GM15510 (cell line): ENCODE data around the gene MASP2.

Source experiments
- POLR2A ChIP-seq: IDR thresholded peaks from 3 replicates; pipeline ENCODE4 v1.6.1; 2011; ENCODE audit warnings: borderline replicate concordance; ENCODE audit not compliant: insufficient read length; ENCODE audit errors: extremely low read depth

Gene MASP2

GRCh38 chr1:11059968-11060830 lies 13.2 kb upstream of the MASP2 start, which contains the start of gene SRM:
Gene SRM, minus strand, starts transcription at chr1:11060018. Its CDS starts 75 bp downstream, at chr1:11059943.
- TF ChIP-seq POLR2A = peak; percentile 55

DNA sequence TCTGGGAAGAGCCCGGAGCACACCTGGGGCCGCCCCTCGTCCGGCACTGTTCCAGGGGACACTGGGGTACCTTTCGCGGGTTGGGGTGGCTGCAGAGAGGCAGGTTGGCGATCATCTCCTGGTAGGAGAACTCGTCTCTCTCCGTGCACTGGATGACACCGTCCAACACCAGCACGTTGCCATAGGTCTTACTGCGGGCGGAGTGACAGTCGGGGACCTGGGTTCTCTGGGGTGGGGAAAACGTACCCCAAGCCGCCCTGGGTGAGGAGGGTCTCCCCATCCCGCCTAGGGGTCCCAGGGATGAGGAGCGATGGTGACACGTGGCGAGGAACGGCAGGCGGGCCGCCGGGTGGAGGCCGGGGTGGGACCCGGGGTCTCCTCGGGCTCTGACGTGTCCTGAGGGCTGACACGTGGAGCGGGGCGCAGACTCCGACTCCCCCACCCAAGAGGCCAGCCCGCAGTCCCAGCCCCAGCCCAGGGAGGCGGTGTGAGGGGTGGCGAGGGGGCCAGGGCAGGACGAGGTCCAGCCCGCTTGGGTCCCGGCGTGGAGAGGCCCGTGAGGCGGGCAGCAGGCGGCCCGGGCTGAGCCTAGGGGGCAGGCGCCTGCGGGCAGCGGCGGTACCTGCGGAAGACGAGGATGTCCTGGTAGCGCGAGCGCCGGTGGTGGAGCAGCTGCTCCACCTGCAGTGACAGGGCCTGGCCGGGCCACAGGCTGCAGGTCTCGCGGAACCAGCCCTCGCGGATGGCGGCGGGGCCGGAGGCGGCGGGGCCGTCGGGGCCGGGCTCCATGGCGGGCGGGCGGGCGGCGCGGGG lies 12.3 kb upstream of the MASP2 start:
- TF ChIP-seq POLR2A = no peak

GRCh38 chr1:11058595-11059154 lies 11.6 kb upstream of the MASP2 start:
- TF ChIP-seq POLR2A = no peak

DNA sequence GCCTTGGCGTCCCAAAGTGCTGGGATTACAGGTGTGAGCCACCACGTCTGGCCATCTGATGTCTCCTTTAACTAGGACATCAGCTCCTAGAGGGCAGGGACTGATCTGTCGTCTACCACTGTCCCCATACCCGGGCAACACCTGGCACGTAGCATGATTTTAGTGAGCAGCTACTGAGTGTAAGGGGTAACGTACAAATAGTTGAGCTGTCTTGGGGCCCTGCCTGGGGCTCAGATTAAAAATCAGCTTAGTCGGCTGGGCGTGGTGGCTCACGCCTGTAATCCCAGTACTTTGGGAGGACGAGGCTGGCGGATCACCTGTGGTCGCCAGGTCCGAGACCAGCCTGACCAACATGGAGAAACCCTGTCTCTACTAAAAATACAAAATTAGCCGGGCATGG lies 11.0 kb upstream of the MASP2 start:
- TF ChIP-seq POLR2A = no peak

DNA sequence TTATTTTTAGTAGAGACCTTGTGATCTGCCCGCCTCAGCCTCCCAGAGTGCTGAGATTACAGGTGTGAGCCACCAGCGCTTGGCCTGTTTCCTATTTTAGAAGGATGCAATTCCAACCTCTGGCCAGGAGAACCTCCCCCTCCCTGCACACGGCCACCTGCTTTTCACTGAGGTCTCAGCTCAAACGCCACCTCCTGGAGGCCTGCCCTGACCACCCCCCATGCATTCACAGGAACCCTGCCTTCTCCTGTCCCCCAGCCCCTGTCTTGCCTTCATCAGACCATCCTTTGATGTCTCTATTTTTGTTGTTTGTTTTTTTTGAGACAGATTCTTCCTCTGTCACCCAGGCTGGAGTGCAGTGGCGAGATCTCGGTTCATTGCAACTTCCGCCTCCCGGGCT lies 10.4 kb upstream of the MASP2 start:
- TF ChIP-seq POLR2A = no peak

GRCh38 chr1:11056504-11056903 lies 9.5 kb upstream of the MASP2 start:
- no peak for TF ChIP-seq POLR2A

GRCh38 chr1:11055676-11056075 lies 8.6 kb upstream of the MASP2 start:
- no peak for TF ChIP-seq POLR2A

DNA sequence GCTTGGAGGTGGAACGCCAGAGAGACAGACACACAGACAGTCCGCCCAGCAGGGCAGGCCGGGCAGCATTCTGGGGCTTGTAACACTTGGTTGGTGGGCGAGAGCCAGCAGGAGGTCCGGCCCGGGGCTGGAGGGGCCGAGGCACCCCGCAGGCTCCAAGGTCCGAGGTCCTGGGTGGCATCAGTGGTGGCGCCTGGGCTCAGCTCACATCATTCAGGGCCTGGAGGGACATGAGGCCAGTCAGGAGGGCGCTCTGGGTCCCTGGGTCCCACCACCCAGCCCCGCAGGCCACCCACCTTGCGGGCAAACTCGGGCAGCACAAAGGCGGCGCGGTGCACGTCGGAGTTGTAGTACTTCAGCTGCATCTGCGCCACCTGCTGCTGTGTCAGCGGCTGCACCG lies 7.6 kb upstream of the MASP2 start:
- no peak for TF ChIP-seq POLR2A

DNA sequence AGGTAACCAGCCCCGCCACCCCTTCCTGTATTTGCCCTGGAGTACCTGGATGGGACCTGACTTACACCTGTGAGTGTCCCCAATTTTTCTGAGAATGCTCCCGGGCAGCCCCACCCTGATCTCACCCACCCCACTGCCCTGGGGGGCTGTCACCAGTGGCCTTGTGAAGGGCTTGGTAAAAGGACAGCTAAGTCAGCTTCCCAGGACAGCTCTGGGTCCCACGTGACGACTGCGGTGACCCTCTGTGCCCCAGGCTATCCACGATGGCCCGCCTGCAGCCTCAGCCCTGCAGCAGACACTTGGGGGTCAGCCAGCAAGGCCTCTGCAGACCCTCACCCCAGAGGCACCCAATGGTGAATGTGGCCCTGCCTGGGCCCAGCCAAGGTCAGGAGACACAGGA lies 7.1 kb upstream of the MASP2 start:
- TF ChIP-seq POLR2A = no peak

GRCh38 chr1:11053758-11054137 lies 6.7 kb upstream of the MASP2 start:
- no peak for TF ChIP-seq POLR2A

DNA sequence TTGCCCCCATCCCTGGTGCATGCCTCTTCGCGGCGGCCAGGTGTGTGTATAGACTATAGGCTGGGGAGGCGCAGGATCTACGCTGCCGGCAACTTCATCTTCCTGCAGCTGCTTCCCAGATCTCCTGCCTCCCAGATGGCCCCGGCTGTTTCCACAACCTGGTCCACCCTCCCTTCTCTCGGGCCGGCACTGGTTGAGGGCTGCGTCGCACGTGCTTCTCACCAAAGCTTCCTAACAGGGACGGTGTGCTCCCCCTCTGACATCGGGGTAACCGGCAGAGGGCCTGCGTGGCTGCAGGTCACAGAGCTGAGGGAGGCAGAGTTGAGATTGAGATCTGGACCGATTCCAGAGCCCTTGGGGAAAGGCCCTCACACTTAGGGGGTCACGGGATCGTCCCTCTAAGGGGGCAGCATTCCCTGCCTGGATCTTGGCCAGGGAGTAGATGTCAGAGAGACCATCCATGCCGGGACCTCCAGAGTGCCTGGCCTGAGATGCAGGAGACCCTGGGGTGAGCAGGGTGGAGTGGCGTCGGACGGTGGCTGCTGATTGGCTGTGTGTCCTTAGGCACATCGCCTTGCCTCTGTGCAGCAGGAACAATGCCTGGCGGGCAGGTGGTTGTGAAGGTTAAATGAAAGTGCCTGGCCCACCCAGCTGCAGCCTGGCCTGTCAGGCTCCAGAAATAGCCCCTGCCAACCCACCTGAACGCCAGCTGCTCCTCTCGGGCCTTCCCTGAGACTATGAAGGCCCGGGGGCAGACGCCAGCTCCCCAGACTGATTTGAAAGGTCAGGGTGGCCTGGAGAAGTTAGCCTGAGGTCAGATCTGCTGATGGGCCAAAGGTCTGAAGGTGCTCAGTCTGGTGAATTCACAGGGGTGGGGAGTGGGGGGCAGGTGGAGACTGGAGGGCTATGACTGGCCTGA lies 6.1 kb upstream of the MASP2 start:
- no peak for TF ChIP-seq POLR2A

DNA sequence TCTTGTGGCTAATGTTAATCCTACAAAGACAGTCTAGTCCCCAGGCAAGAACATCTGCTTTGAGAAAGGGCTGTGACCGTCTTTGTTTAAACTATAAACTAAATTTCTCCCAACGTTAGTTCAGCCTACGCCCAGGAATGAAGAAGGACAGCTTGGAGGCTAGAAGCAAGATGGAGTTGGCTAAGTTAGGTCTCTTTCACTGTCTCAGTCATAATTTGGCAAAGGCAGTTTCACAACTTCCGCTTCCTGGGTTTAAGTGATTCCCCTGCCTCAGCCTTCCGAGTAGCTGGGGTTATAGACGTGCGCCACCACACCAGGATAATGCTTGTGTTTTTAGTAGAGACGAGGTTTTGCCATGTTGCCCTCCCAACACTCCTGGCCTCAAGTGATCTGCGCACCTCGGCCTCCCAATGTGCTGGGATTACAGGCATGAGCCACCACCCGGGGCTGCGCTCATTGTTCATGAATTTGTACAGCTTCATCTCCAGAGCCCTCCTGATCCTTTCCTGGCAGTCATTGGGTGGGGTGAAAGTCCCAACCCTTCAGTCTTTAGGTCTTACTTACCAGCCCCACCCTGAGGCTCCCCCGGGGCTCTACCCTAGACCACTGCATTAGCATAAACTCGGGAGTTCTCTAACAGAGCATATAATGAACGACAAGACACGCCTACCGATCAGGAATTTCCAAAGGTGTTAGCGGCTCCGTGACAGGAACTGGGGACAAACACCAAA lies 4.9 kb upstream of the MASP2 start:
- TF ChIP-seq POLR2A = no peak

DNA sequence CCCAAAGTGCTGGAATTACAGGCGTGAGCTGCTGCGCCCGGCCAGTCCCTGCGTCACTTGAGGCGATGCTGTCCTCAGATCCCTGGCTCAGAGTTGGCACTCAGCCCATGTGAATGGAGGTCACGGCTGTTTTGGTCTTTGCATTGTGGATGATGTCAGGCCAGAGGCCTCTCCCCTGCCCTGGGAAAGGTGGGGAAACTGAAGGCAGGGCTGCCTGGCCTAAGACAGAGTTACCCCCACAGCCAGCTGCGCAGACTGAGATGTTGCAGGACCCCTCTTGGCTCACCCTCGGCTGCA lies 821 bp downstream of the MASP2 start:
- no peak for TF ChIP-seq POLR2A
